ENCODE measurements around the gene DCLK1.

Gene DCLK1

DNA sequence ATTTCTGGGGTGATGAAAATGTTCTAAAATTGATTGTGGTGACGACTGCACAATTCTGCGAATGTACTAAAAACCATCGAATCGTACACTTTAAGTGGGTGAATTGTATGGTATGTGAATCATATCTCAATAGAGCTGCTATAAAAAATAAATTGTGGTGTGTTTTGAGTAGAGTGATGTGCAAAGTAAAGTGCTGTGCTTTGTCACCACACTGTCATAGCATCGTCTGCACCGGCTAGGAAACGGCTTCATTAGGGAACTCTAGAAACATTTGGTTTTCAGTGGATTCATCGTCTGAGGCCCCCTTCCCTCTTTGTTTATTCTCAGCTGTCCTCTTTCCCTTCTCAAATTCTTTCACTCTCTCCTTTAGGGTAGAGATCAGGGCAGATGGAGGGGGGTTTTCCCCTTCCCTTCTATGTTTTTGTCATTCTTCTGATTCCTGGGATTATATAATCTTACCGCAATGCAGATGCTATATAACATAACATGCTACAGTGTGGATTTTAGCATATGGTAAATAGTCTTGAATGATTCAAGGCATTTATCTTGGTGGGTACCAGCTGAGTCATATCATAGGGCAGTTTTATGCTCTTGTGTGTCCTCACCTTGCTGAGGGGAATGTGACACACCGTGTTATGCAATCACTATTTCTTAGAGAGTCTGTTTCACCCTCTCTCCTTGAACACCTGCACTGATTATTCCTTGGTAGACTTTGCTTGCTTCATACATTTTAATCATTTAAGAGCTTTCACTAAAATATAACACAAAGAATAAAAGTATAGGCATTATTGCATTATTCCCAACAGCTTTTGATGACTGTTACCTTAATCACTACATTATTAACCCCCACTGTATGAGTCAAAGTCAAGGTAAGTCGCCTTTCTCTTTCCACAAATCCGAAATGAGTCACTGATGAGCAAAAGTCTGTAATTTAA lies 239.4 kb downstream of the DCLK1 start:
- no peak for DNase-seq

DNA sequence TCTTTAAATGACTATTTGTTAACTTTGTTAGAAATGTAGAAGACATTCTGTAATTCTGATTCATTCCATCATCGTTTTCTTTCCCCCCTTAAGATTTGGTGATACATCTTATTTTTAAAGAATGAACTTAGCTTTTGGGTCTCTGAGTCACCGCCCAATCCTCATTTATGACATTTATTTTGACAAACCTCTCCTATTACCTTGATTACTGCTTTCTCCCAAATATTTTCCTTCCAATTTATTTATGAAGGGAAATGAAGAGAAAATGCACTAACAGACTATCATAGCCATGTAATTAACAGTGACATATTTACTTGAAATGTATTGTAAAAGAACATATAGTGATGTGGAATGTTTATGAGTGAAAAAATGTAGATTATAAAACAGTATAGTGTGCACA lies 241.6 kb downstream of the DCLK1 start:
- no peak for DNase-seq

DNA sequence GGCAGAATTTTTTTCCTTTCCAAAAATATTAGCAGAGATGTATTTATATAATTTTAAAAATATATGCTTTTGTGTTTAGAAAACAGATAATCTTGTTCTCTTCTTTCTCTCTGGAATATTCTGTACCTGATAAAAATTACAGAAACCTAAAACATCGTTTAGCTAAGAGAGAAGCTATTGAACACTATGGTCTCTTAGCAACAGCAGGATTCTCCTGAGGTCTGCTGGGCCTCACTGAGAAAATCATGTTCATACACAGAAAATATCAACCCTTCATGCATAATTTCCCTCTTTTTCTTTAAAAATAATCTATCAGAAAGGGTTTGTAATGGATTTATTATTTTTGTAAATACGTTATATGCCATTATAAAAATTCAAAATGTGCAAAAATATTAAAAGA lies 242.2 kb downstream of the DCLK1 start:
- no peak for DNase-seq

DNA sequence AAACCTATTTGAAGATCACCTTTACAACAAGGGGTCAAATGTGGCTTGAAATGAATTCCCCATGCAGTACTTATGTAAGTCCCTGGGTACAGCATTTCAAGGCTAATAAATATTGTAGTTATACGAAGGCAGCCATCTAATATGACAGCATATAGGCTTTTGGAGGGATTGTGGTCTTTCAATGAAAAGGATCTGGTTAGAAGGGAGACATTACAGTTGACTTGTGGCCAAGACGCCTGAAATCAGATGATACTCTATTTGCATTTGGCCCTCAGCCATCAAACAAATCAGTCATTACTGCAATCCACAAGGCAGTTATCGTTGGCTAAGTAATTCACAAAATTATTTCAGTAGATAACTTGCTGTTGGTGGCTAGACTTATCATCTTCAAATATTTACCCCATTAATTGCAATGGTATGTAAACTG lies 242.7 kb downstream of the DCLK1 start:
- no peak for DNase-seq

DNA sequence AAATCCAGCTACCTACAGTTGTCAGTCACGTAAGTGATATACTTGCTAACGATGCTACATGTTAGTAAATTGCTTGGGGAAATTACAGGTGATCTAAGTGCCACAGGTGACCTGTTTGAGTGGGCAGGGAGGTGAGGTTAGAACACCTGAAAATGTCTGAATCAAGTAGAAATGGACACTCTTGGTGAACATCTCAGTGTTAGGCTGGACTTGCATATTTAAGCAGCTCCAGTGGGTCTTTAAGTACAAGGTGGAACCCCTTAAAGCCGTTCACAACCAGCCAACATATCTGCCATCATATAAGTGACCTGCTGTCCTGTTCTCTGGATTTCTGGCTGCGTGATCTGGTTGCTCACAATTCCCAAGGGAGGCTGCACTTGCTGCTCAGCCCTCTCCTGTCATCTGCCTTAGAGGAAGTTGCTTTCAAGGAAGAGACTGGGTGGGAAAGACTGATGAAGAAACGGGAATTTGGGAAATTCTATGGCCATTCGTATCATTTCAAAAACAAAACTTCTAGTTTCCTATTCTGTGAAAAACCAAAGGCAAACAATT lies 244.0 kb downstream of the DCLK1 start:
- no peak for DNase-seq

DNA sequence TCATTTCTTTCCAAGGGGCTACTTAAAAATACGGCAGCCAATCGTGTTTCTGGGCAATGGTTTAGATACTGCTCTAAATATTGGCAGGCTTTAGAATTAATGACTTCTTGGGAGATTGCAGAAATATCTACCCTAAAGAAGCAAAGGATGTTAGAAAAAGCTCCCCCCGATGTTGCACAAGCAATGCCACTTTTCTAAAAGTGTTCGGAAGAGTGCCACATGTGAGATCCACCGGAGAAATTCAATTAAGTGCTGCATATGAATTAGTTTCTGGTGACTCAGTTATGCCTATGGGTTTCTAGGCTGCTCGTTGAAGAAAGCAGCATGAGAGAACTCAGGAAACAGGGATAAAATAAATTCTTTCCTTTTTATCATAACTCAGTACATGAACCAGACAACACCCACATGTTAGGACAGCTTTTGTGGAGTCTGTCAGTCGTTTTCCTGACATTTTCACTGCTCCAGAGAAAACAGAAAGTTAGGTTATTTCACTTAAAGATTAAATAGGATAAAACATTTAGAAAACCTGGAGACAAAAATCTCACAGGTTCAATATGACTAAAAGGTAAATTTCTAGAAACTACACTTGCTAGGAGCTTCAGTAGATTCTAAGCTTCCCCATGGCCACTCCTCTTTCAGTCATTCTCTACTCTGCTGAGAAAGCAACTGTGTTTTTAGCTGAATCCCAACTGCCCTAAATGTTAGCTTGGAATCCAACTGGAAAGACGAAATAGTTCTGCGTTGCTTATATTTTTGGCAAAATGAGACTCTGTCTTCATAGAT lies 244.7 kb downstream of the DCLK1 start:
- DNase-seq, result no peak

DNA sequence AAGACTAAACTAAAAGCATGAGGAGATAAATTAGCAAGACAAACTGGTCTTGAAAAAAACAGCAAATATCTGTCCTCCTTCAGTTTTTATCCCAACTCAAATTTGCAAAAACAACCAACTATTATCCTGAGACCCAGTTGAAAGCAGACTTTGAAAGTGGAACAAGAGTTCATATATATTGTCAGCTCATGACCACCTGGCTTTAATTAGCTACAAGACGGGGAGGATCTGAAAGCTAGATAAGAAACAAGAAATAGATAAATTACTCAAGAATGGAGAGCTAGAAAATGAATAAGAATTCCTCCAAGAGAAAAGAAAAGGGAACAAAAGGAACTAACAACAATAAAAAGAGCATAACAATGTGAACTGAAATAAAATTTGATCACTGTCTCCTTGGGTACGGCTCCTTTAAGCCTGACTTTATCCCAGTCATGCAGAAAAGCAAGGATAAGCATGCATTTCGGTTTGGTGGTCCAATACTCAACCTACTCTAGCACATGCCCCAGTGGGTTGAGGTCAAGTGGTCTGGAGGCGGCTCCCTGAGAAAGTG lies 246.9 kb downstream of the DCLK1 start:
- DNase-seq, result no peak

DNA sequence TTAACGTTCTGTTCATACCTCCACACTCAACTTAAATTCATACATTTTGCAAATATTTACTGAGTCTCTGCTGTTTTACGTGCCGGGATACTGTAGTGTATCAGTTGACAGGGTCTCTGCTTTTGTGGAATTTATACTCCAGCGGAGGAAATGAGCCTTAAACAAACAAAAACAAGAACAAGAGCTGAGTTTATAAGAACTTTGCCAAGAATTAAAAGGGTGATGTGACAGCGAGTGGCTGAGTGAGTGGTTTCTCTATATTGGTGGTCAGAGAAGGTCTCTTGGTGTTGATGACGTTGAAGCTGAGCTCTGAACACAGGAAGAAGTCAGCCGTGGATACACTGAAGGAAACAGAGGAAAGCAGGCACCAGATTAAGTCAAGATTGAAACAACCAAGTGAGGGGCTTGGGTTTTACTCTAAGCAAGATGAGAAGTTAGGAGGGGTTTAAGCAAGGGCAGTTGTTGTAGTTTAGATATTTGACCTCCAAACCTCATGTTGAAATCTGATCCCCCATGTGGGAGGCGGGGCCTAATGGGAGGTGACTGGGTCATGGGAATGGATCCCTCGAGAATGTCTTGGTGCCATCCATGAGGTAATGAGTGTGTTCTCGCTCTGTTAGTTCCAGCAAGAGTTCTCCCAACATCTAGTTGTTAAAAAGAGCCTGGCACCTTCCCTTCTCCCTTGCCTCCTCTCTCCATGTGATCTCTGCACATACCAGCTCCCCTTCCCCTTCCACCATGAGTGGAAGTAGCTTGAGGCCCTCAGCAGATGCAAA lies 248.3 kb downstream of the DCLK1 start:
- no peak for DNase-seq

DNA sequence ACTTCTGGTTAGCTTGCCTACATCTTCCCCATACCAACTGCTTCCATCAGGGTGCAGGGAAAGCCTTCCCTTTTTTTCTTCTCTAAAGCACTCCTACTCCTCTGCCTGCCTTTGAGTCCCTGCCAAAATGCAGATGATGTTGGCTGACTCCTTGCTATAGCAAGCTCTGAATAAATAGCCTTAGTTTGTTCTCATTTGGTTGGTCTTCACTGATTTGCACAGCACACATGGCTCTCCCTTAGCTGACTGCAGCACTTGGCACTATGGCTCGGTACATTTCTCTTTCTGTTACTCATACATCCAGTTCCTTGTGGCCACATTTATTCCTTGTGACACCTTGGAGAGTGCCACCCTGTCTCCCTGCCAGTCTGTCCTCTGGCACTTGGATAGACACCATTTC lies 249.8 kb downstream of the DCLK1 start:
- no peak for DNase-seq

DNA sequence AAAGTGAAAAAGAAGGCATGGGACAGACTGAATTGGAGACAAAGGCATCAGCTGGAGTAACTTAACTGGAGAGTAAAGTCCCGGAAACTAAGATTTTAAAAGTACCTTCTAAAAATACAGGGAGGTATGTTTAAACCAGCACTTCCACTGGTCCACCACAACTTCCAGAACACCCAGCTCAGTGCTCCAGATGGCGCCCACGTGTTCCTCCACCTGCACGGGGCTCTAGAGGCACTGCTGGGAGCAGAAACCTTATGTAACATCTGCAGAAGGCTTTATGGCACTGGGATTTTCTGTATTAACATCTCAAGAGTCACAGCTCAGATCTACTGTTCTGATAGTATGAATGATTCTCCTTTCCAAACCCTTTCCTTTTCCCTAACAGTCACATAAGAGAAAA lies 252.1 kb downstream of the DCLK1 start:
- DNase-seq, result no peak

DNA sequence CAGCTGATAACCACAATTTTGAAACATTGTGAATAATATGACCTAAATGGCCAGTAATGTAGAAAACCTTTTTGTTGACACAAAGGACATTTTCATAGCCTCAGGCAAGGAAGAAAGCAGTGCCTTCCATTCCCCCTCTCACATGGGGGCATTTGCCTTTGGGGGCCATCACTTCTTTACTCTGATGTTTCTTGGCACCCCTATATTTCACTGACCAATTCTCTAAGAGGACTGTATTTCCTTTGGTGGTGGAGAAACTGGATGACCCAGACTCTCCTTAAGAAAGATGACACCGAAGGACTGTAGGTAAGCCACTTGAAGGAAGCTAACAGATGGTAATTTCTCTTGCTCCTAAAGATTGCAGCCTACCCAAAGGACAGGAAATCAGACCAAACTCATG lies 254.6 kb downstream of the DCLK1 start:
- DNase-seq, result no peak

DNA sequence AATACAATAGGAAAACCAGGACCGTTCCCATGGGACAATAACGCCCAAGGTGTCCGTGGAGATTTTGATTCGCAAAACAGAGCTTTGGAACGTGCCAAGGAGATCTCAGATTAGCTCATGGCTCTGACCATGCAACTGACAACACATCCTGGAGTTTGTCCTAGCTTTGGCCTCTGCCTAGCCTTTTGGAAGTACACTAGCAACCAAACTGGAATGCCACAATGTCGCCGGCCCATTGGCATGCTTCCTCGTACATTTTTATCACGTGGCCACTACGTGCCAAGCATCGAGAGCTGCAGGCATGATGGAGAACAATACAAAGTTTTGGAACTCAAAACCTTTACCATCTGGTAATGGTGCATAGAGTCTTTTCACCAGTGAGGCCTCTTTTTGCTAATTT lies 256.5 kb downstream of the DCLK1 start:
- DNase-seq, result no peak

DNA sequence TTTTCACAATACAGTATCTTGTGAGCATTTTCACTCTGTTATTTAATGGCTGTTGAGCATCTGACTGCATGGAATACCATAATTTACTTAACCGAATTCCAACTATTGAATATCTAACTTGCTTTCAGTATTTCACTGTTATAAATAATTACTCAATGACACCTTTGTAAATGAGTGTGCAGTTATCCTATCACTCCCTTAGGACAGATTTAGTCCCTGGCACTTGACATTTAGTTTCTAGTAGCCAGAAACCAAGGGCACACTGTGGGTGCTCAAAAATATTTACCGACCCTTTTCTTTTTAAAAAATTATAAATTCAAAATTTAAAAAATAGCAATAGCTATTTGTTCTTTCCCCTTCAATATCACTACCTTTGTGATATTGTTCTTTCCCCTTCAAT lies 258.8 kb downstream of the DCLK1 start:
- DNase-seq, result no peak

DNA sequence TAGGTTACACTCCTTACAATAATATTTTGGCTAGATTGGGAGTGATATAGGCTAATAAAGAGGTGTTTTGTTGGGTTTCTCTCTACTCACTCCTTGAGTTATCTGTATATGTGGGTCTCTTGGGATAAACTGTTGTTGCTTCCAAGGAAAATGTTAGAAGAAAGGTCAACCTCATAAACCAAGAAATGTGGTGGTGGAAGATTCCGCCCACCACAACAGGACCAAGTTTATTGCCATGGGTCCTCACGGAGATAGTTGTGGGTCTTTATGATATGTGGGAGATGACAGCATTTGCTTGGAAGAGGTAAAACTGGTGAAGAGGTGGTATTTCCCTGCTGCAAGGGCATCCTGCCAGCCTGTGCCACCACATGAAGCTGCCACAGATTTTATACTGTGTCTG lies 259.6 kb downstream of the DCLK1 start:
- DNase-seq, result no peak

DNA sequence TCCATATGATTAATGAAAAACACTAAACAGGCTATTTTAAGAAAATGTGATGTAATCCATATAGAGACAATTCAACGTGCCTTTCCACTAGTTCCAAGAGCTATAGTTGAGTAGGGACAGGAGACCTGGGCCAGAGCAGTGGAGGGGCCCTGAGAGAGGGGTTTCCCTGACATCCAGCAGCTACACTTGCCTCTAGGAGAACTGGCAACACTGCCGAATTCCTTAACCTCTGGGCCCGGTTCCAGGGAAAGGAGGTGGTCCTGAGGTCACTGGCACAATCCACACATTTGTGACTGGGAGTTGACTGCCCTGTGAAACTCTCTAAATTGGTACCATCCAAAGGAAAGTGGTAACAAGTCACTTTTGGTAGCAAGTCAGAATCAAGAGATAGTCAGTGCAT lies 264.4 kb downstream of the DCLK1 start:
- peak; percentile 40 for DNase-seq

DNA sequence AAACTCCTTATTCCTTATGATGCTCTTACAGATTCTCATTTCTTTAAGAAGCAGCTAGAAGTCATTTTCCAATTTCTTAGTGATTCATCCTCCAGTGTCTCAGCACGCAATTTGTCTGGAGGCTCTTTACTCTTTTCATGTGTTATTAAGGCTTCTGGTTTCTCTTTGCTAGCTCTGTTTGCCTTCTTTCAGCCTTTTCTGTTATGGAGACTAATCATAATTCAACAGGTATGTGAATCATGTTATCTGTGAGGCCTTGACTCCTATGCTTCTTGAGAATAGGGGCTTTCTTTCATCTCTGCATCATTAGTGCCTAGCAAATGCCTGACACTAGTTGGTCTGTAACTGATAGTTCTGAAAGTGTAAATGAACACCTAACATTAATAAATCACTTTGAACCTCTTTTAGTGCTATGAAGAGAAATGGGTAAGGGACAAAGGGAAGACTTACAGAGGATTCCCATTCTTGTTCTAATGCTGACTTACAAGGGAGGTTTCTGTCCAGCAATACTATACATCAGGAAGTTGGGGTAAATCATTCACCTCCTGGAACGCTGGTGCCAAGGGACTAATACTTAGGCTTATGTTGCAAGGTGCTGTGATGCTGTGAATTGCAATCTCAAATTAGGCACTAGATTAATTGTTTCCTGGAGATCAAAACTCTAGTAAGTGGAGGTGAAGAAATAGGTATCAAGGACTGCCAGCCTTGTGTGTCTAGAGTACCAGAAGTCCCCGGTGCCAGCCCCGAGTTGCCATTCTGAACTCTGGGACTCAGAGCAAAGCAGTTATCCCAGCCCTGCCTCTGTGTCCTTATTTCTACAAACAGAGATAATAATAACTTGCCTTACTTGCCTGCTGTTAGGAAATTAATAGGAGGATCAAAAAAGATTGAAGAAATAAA lies 265.6 kb downstream of the DCLK1 start:
- no peak for DNase-seq

DNA sequence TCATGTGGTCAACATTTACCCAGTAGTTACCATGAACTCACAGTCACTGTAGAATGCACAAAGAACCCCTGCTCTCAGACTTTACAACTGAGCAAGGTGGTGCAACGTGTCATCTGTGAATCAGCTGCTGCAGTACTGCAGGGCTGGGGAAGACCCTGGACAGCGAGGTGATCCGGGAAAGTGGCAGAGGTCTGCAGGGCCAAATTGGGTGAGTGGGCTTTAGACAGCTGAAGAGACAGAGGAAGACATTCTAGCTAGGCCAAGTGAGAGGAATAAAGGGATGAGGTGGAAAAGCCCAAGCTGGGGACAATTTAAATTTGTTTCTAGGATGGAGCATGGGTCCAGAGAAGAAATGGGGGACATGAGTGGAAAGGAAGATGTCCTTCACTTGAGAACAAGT lies 270.5 kb downstream of the DCLK1 start:
- no peak for DNase-seq

DNA sequence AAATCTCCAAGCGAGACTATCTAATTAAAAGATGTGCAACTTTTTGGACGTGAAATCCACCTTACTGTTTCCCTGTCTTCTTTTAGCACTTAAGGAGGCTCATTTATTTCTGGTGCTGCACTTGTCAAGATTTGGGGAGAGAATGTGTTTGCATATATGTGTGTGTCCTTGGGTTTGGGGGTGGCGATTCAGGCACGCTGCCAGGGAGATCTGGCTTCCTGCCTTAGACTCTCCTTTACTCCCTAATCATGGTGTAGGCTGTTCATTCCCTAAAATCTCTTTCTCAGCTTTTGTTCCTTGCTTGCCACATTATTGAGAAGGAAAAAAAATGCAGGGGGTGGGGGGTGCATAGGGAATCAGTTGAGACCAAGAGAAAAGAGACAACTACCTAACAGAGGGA lies 271.2 kb downstream of the DCLK1 start:
- no peak for DNase-seq

DNA sequence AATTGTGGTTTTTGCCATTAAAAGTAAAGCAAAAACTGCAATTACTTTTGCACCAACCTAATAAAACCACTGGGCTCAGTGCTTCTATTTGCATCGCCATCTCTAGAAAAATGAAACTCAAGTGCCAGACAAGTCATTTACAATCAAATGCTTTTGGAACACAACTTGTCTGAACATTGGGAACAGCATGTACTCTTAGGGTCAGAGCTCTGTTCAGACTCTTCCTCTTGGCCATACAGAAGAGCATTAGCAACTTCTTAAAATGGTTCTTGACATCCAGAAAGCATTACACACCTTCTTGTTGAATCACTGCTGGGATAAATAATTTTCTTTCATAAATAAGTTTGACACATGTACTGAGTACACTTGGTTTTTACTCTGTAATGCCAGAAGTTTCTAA lies 272.5 kb downstream of the DCLK1 start:
- no peak for DNase-seq

DNA sequence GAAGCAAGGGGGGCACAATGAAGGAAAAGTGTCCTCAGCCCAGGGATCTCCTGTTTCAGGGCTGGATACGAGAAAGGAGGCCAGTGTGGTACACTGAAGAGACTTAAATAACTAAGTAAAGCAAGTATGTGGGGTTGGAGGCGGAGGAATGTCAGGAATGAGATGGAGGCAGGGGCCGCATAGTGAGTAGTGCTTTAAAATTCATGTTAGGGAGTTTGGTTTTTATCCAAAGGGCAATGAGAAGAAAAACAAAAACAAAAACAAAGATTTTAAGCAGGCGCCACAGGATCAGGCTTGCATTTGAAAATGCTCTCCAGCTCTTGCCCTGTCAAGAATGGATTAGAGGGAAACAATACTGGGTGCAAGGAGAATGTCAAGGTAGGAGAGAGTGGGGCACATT lies 273.4 kb downstream of the DCLK1 start:
- DNase-seq, result no peak

DNA sequence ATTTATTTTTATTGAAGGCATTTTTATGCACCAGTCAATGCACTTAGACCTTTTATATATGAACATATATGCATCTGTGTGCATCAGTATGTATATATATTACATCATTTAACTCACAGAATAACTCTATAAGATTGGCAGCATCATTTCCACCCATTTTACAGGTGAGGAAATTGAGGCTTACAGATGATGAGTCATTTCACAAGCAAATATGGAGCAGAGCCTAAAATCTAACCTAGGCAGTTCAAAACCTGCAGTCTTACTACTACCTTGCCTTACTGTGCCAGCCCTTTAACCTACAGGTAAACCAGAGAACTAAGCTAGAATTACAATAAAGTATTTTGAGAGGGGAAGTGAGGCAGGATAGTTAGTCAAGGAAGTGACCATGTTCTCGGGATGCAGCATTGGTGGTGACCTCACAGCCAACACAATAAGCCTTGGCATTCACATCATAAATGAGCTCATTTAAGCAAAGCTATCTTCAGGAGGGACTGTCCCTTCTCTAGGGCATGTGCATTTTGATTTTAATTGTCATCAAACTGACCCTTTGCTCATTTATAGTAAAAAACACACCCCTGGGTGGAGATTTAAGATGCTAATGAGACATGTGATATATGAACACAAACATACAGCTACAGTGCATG lies 274.3 kb downstream of the DCLK1 start:
- DNase-seq, result no peak

All from femur (tissue), 1 donor.